HG03025 (cell line): Measurements from ENCODE around the gene NFATC1.
"Not testable (repeated sequence)": the region's sequence is repeated elsewhere in the genome, so short reads cannot be mapped to it uniquely, and the experiment has no call there.

Experiments
- ATAC-seq: cut with Tn5 transposase; IDR thresholded peaks from one replicate; pipeline ENCODE4 v1.9.1; 2021; ENCODE audit warnings: mild to moderate bottlenecking, moderate library complexity; ENCODE audit not compliant: unreplicated experiment, low FRiP score

NFATC1 gene

DNA sequence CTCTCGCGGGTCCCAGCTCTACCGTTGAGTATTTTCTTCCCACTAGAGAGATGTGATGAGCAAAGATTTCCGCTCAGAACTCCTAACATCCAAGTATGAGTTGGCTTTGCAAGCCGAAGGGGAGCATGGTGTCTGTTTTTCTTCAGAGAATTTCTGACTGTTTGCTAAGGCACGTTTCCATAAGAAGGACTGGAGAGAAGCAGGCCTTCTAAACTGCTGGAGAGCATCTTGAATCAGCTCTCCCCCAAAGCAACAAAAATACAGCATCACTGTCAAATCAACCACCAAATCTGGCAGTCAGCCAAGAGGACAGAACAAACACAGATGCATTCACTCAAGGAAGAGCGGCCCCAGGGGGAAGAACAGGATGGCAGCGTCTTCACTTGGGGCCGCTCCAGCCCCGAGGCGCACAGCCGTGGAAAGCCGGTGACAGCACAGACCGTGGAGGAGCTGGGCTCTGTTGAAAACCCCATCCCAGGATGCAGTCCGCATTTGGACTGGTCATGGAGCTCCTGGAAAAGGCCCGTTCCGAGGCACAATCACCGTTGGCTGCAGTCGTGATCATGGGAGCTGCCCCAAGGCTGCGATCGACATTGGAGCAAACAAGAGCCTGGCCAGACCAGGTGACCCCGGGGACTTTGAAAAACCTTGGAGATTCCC, 101.4 kb downstream of the NFATC1 start:
- no peak for ATAC-seq

- peak; percentile 84 for ATAC-seq
Measured at GRCh38 chr18:79497638-79498081, 101.9 kb downstream of the NFATC1 start.

DNA sequence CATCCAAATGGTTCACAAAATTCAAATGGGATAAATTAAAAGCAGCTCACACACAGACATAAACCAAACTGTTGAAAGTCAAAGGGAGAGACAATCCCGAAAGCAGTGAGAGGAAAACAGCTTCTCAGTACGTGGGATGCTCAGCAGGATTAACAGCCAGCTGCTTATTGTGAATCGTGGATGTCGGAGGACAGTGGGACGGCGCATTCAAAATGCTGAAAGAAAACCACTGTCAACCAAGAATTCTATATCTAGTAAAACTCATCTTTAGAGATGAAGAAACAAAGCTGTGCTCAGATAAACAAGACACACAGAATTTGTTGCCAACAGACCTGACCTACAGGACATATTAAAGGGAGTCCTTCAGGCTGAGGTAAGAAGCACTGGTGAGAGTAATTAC, 102.9 kb downstream of the NFATC1 start:
- no peak for ATAC-seq

DNA sequence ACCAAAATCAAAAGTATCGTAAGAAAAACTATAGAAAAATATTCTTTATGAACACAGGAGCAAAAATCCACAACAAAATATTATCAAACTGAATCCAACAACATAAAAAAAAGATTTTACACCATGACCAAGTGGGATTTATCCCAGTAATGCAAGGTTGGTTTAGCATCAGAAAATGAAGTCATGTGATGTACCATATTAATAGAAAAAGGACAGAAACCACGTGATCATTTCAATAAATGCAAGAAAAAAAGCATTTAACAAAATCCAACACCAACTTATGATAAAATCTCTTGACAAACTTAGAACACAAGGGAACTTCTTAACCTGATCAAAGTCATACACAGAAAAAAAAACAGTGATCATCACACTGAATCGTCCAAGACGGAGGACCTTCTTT, 105.3 kb downstream of the NFATC1 start:
- no peak for ATAC-seq

DNA sequence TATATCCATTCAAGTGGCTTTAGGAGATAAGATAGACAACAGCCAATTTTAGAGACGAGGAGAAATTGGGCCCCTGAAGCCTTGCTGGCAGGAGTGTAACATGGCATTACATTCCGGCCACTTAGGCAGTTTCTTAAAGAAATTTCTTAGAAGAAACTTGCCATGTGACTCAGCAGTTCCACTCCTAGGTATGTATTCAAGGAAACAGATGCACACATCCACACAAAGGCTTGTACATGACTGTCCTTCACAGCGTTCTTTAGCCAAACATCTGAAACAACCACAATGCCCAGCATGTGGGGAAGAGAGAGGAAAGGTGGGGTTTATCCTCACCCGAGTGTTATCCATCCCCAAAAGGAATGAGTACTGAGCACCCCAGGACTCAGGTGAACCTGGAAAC, 107.1 kb downstream of the NFATC1 start:
- ATAC-seq: no peak

DNA sequence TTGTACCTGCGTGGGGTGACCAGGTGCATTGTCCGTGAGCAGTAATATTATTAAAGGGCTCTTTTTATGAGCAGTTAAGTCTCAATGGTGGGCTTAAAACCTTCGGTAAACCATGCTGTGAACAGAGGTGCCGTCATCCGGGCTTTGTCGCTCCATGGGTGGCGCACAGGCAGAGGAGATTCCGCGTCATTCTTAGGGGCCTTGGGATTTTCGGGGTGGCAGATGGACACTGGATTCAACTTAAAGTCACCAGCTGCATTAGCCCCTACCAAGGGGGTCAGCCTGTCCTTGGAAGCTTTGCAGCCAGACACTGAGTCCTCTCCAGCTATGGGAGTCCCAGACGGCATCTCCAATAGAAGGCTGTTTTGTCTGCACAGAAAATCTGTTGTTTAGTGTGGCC, 107.7 kb downstream of the NFATC1 start:
- ATAC-seq: no peak

DNA sequence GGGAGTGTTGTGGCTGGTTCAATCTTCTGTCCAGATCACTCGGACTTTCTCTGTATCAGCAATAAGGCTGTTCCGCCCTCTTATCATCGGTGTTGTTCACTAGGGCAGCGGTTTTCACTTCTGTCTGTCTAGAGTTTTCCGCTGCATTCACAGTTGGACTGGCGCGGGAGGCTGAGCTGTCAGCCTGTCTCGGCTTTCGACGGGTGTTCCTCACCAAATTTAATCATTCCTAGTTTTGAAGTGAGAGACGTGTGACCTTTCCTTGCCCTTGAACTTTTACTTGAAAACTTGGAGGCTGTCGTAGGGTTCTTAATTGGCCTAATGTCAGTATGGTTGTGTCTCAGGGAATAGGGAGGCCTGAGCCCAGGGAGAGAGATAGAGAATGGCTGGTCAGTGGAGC, 108.3 kb downstream of the NFATC1 start:
- no peak for ATAC-seq

DNA sequence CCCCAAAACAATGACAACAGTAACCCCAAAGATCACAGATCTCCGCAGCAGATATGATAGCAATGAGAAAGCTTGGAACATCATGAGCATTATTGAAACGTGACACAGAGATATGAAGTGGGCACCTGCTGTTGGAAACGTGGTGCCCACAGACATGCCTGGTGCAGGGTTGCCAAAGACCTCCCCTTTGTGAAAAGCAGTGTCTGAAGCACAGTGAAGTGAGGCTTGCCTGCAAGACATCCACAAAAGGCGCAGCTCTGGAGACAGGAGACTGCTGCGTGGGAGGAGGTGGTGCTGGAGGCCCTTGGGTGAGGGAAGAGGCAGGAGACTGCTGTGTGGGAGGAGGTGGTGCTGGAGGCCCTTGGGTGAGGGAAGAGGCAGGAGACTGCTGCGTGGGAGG, 108.8 kb downstream of the NFATC1 start:
- ATAC-seq: not testable (repeated sequence)

DNA sequence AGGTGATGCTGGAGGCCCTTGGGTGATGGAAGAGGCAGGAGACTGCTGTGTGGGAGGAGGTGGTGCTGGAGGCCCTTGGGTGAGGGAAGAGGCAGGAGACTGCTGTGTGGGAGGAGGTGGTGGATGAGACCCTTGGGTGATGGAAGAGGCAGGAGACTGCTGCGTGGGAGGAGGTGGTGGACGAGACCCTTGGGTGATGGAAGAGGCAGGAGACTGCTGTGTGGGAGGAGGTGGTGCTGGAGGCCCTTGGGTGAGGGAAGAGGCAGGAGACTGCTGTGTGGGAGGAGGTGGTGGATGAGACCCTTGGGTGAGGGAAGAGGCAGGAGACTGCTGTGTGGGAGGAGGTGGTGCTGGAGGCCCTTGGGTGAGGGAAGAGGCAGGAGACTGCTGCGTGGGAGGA, 109.7 kb downstream of the NFATC1 start:
- ATAC-seq: not testable (repeated sequence)

DNA sequence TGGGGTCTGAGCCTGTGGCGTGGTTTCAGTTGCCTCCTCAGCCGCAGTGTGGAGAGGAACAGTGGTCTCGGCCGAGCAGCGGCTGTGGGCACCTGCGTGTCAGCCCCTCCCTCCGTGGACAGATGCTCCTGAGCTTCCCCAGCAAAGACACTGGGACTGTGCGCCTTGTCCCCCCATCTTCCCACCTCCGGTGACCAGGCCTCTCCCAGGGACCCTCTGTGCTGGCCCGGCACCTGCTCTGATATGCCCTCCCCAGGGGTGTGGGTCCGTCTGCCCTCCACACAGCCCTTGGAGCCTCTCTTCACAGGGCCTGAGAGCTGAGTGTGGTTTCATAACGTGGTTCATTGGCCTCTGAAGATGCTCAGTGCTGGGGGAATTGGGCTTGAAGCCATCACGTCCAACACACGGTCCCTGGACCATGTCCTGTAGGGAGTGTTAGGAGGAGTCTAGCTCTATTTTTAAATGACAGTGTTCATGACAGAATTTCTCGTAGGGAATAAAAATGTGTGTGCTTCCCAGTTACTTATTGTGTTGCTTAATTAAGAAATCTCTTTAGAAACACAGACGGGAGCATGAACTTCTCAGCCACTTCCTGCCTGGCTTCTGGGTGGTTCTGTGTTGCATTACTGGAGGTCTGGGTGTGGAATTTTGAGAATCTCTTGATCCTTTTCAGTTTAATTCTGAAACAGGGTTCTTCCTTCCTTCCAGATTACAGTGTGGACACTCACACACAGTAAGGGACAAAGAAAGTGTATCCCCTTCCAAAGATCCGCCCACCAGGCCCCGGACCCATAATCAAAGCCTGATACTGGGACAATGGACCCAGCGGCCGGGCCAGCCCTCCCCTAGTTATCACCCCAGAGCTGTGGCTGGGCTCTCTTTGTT, 110.7 kb downstream of the NFATC1 start:
- ATAC-seq: no peak

DNA sequence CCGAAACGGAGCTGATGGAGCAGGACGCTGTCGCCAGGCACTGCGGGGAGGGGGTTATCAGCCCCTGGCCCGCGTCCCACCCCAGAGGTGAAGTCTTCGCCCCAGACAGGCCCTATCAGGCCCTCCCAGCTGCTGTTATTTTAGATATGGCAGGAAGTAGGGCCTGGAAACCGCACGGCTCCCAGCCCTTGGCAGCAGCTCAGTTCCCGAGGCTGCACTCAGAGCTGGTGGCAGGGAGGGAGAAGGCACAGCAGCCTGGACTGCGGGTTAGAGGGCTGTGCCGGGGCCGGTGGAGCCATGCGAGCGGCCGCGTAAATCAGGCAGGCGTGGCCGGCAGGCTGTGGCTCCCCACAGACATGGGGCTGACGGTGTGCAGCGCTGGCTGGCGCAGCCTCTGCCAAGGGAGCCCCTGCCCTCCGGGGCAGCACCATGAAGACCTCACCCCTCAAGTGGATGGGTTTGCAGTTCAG, 111.4 kb downstream of the NFATC1 start:
- no peak for ATAC-seq

DNA sequence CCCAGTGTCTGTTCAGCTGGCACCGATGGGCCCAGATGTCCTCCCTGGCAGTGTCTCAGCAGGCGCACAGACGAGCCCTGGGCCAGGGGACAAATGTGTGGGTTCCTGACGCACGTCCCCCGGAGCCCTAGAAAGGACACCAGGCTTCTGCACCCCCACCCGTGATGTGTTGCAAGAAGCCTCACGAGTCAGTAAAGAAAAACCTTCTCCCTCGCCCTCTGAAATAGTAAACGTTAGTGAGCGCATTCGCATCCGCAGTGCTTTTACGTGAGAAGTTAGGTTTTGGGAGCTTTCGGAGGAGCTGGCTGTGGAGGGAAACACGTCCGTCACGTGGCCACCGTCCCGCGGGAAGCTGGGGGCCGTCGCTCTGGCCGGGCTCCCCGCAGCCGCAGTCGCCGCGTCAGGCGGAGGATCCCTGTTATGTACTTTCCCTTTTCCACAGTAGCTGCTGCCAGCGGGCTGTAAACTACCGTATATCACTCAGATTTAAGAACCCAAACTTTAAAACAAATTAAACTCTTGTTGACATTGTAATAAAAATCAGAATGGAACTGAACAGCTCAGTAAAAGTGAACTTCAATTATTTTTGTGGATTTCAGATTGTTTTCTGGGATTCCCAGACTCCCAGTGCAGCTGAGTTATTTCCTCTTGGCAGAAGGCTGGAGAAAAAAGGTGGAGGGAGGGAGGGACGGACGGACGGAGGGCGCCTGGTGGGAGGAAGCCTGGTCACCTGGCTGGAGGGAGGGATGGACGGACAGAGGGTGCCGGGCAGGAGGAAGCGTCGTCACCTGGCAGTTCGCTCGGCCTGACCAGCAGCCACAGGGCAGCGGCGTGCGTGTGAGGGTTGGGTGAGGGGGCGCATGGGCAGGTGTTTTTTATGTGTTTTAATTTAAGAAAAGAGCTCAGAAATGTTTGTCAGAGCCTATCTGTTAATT, 112.1 kb downstream of the NFATC1 start:
- ATAC-seq: no peak

- peak; percentile 51 for ATAC-seq
Measured at GRCh38 chr18:79508565-79509535, 113.1 kb downstream of the NFATC1 start.

DNA sequence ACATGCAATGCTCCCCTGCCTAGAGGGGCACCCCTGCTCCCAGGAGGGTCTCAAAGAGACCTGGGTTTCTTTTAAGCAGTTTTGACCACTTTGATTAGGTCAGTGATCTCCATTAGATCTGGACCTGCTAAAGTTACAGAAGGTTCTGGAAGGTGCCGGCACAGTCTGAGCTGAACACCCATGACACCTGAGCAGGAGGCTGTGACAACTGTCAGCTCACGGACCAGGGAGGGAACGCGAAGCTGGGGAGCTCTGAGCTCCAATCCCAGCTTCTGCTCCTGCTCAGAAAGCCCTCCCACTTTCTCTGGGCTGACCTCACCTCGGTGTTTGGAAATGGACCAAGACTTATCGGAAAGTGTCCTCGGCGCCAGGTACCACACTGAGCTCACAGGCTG, 113.8 kb downstream of the NFATC1 start:
- no peak for ATAC-seq

DNA sequence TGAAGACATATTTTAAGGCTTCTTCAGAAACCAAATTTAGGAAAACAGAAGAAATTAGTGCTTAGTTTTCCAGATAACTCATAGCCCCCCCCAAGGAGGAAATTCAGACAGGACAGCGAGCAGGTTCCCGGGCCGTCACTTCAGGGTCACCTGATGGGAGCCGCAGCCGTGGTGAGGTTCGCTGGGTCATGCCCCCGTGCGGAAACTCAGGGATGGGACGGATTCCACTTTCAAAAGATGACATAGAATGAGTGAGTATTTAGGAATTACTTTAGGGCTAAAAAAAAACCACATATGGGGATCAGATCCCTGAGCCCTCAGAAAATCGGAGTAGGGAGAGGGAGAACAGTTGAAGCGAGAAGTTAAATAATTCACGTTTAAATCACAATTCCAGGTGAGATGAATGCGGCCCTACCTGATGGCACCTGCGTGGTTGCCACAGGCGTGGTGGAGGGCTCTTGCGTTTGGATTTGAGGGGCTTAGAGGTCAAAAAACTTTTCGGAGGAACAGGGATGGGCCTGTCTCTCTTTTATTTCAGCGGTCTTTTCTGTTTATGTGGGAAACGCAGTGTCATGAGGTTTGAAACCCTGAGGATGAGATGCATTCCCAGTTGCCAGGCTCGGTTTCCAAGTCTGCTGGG, 114.4 kb downstream of the NFATC1 start:
- no peak for ATAC-seq

- no peak for ATAC-seq
Measured at GRCh38 chr18:79510731-79511241, 115.1 kb downstream of the NFATC1 start.

- no peak for ATAC-seq
Measured at GRCh38 chr18:79511271-79511670, 115.5 kb downstream of the NFATC1 start.

- ATAC-seq: no peak
Measured at GRCh38 chr18:79511671-79512301, 116.1 kb downstream of the NFATC1 start.
